HepG2 (cell line): ENCODE measurements around the gene RANBP3. TPM values are rescaled to one million over a fixed set of nuclear protein-coding genes. Genes with fewer than 3 reads are reported as not detected.

ENCODE experiments used
- CHCHD3 ChIP-seq: sonication (generic); formaldehyde crosslinking; IDR thresholded peaks from 2 replicates; pipeline ENCODE4 v1.8.0; 2022; ENCODE audit warnings: mild to moderate bottlenecking, missing genetic modification reagents, moderate library complexity
- EED ChIP-seq: sonication (generic); formaldehyde crosslinking; IDR thresholded peaks from 2 replicates; pipeline ENCODE4 v1.5.0; 2020; ENCODE audit warnings: mild to moderate bottlenecking, missing genetic modification reagents
- GABPB1 ChIP-seq: IDR thresholded peaks from 2 replicates; pipeline ENCODE4 v1.6.1; 2016; ENCODE audit warnings: mild to moderate bottlenecking, missing genetic modification reagents, moderate library complexity, missing compliant biosample characterization
- HNRNPK ChIP-seq: fragments of 200-400 bp; formaldehyde crosslinking; IDR thresholded peaks from 2 replicates; pipeline ENCODE4 v1.6.1; 2018; ENCODE audit warnings: low read length, low read depth, moderate library complexity, mild to moderate bottlenecking; ENCODE audit not compliant: poor library complexity, severe bottlenecking
- KLF16 ChIP-seq, 2 experiments: sonication (generic) in 1 of 2; formaldehyde crosslinking in 1 of 2; IDR thresholded peaks; 2 replicates each; pipeline versions ENCODE4 v1.6.1 to v1.8.0; 2016 to 2023; ENCODE audit warnings: missing genetic modification reagents in 2 of 2, missing compliant biosample characterization in 1 of 2
- MAFK ChIP-seq, 2 experiments: IDR thresholded peaks in 1 of 2; conservative IDR thresholded peaks in 1 of 2; 2 replicates each; pipeline ENCODE4 v1.6.1; 2011; ENCODE audit warnings: improper control_type of control experiment in 2 of 2, low read length in 2 of 2
- NFE2L1 ChIP-seq: sonication (generic); formaldehyde crosslinking; IDR thresholded peaks from 2 replicates; pipeline ENCODE4 v1.4.0; 2020; ENCODE audit warnings: missing genetic modification reagents, mild to moderate bottlenecking, borderline replicate concordance
- PHF8 ChIP-seq: sonication (generic); formaldehyde crosslinking; IDR thresholded peaks from 2 replicates; pipeline ENCODE4 v1.5.0; 2020; ENCODE audit warnings: missing genetic modification reagents
- RELA ChIP-seq: sonication (generic); formaldehyde crosslinking; IDR thresholded peaks from 2 replicates; pipeline ENCODE4 v1.4.0; 2020; ENCODE audit warnings: missing genetic modification reagents
- TCF7 ChIP-seq: sonication (generic); IDR thresholded peaks from 2 replicates; pipeline ENCODE4 v1.6.1; 2016; ENCODE audit warnings: antibody characterized with exemption, low read depth
- WIZ ChIP-seq: sonication (generic); formaldehyde crosslinking; IDR thresholded peaks from 2 replicates; pipeline ENCODE4 v1.5.1; 2020; ENCODE audit warnings: mild to moderate bottlenecking, missing genetic modification reagents
- ZBTB38 ChIP-seq: sonication (generic); formaldehyde crosslinking; IDR thresholded peaks from 2 replicates; pipeline ENCODE4 v1.5.1; 2020; ENCODE audit warnings: mild to moderate bottlenecking, missing genetic modification reagents
- ZNF124 ChIP-seq: sonication (generic); formaldehyde crosslinking; IDR thresholded peaks from 2 replicates; pipeline ENCODE4 v1.4.0; 2020; ENCODE audit warnings: missing genetic modification reagents
- ZNF24 ChIP-seq: fragments of 450-650 bp; IDR thresholded peaks from 2 replicates; pipeline ENCODE4 v1.6.1; 2017; ENCODE audit warnings: antibody characterized with exemption, mild to moderate bottlenecking
- ZNF317 ChIP-seq: sonication (generic); formaldehyde crosslinking; IDR thresholded peaks from 2 replicates; pipeline ENCODE4 v1.5.0; 2020; ENCODE audit warnings: mild to moderate bottlenecking, missing genetic modification reagents
- ZNF709 ChIP-seq: sonication (generic); formaldehyde crosslinking; IDR thresholded peaks from 2 replicates; pipeline ENCODE4 v1.5.0; 2020; ENCODE audit warnings: mild to moderate bottlenecking, missing genetic modification reagents
- ZNF761 ChIP-seq: sonication (generic); formaldehyde crosslinking; conservative IDR thresholded peaks from 2 replicates; pipeline ENCODE4 v1.4.0; 2020; ENCODE audit warnings: mild to moderate bottlenecking, missing genetic modification reagents
- ZNF773 ChIP-seq: sonication (generic); formaldehyde crosslinking; IDR thresholded peaks from 2 replicates; pipeline ENCODE4 v1.4.0; 2020; ENCODE audit warnings: missing genetic modification reagents, borderline replicate concordance
- polyA plus RNA-seq, 8 experiments: library from polyadenylated mRNA; depleted of rRNA in 3 of 8; stranded (reverse) in 7 of 8; unstranded in 1 of 8; fragments of >200 nt; fragmentation: Illumina TruSeq in 4 of 8; extraction: Trizol in 4 of 8; gene quantifications; 2 replicates each; pipeline versions ENCODE4 v1.2.1 to v1.2.3, GENCODE V29; 2011 to 2016; ENCODE audit warnings: low read depth in 4 of 8, missing spikeins in 1 of 8, mixed read lengths in 1 of 8; ENCODE audit not compliant: insufficient read depth in 1 of 8
- total RNA-seq, 5 experiments: library from RNA; depleted of rRNA; stranded (reverse); fragments of >200 nt; fragmentation: Illumina TruSeq; extraction: Trizol; gene quantifications; 2 replicates each; pipeline ENCODE4 v1.2.3, GENCODE V29; 2016; ENCODE audit warnings: low read depth in 1 of 5
- TF ChIP-seq, protein P1 (sequence below): sonication (generic); formaldehyde crosslinking; IDR thresholded peaks from 2 replicates; pipeline ENCODE4 v1.4.0; 2020; ENCODE audit warnings: mild to moderate bottlenecking, missing genetic modification reagents, borderline replicate concordance
- TF ChIP-seq, protein P2 (sequence below): sonication (generic); formaldehyde crosslinking; IDR thresholded peaks from 2 replicates; pipeline ENCODE4 v1.4.0; 2020; ENCODE audit warnings: mild to moderate bottlenecking, missing genetic modification reagents
- TF ChIP-seq, protein P3 (sequence below): sonication (generic); formaldehyde crosslinking; IDR thresholded peaks from 2 replicates; pipeline ENCODE4 v1.8.0; 2022; ENCODE audit warnings: mild to moderate bottlenecking, missing genetic modification reagents, borderline replicate concordance
- TF ChIP-seq, protein P4 (sequence below): sonication (generic); formaldehyde crosslinking; IDR thresholded peaks from 2 replicates; pipeline ENCODE4 v1.4.0; 2020; ENCODE audit warnings: missing genetic modification reagents

RANBP3 gene
- total and polyA plus RNA-seq, 2 of the 13 experiments (the other 11 are each of a cell fraction or from before 2014, with no cell fraction given) = 39.5 to 149 TPM

DNA sequence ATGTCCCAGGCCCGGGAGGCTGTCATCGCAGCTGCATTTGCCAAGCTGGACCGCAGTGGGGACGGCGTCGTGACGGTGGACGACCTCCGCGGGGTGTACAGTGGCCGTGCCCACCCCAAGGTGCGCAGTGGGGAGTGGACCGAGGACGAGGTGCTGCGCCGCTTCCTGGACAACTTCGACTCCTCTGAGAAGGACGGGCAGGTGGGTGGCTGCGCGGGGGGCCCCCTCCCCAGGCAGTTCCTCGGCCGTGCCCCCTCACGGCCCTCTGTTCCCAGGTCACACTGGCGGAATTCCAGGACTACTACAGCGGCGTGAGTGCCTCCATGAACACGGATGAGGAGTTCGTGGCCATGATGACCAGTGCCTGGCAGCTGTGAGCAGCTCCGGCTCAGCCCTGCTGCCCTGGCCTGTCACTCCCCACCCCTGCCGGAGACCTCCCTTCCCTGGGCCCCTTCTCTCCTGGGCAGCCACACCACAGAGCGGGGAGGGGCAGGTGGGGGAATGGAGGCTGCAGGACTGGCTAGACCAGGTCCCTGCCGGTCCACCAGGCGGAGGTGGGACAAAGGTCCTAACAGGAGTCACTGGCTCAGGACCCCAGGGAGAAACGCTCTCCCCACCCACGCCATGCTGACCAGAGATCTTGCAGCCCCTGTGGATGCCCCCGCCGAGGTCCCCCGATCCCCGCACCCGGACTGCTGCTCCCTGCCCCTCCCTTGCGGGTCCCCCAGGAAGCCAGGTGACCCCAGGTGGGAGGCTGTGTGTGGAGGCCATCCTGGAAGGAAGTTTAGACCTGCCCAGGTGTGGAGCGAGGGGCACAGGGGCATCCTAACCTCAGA lies 62.8 kb downstream of the RANBP3 start (continued):
- peak; percentile 76 for TF ChIP-seq ZBTB38
- TF ChIP-seq ZNF761 = no peak
- no peak for TF ChIP-seq GABPB1 (CRISPR knock-in tag)
- no peak for TF ChIP-seq NFE2L1
- TF ChIP-seq KLF16 (CRISPR knock-in tag; IDR thresholded peaks at IDR 0.05) = no peak
- TF ChIP-seq ZNF709 (CRISPR knock-in tag) = no peak
- TF ChIP-seq, protein P1, sequence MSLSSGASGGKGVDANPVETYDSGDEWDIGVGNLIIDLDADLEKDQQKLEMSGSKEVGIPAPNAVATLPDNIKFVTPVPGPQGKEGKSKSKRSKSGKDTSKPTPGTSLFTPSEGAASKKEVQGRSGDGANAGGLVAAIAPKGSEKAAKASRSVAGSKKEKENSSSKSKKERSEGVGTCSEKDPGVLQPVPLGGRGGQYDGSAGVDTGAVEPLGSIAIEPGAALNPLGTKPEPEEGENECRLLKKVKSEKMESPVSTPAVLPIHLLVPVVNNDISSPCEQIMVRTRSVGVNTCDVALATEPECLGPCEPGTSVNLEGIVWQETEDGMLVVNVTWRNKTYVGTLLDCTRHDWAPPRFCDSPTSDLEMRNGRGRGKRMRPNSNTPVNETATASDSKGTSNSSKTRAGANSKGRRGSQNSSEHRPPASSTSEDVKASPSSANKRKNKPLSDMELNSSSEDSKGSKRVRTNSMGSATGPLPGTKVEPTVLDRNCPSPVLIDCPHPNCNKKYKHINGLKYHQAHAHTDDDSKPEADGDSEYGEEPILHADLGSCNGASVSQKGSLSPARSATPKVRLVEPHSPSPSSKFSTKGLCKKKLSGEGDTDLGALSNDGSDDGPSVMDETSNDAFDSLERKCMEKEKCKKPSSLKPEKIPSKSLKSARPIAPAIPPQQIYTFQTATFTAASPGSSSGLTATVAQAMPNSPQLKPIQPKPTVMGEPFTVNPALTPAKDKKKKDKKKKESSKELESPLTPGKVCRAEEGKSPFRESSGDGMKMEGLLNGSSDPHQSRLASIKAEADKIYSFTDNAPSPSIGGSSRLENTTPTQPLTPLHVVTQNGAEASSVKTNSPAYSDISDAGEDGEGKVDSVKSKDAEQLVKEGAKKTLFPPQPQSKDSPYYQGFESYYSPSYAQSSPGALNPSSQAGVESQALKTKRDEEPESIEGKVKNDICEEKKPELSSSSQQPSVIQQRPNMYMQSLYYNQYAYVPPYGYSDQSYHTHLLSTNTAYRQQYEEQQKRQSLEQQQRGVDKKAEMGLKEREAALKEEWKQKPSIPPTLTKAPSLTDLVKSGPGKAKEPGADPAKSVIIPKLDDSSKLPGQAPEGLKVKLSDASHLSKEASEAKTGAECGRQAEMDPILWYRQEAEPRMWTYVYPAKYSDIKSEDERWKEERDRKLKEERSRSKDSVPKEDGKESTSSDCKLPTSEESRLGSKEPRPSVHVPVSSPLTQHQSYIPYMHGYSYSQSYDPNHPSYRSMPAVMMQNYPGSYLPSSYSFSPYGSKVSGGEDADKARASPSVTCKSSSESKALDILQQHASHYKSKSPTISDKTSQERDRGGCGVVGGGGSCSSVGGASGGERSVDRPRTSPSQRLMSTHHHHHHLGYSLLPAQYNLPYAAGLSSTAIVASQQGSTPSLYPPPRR (CRISPR knock-in tag) = no peak
- TF ChIP-seq EED (CRISPR knock-in tag) = no peak
- peak; percentile 33 for TF ChIP-seq HNRNPK
- TF ChIP-seq, protein P2, sequence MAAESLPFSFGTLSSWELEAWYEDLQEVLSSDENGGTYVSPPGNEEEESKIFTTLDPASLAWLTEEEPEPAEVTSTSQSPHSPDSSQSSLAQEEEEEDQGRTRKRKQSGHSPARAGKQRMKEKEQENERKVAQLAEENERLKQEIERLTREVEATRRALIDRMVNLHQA (CRISPR knock-in tag) = no peak
- TF ChIP-seq ZNF317 (CRISPR knock-in tag) = no peak
- peak; percentile 71; the same call in 1 of the 2 replicates for TF ChIP-seq CHCHD3 (CRISPR knock-in tag)
- no peak for TF ChIP-seq TCF7
- no peak for TF ChIP-seq MAFK (conservative IDR thresholded peaks at IDR 0.05 in 1 of 2, IDR thresholded peaks at IDR 0.05 in 1 of 2; ENCODE audit: low read length in 2 of 2)
- no peak for TF ChIP-seq RELA (CRISPR knock-in tag)
- TF ChIP-seq ZNF773 (CRISPR knock-in tag) = no peak
- no peak for TF ChIP-seq ZNF124 (CRISPR knock-in tag)
- TF ChIP-seq, protein P3, sequence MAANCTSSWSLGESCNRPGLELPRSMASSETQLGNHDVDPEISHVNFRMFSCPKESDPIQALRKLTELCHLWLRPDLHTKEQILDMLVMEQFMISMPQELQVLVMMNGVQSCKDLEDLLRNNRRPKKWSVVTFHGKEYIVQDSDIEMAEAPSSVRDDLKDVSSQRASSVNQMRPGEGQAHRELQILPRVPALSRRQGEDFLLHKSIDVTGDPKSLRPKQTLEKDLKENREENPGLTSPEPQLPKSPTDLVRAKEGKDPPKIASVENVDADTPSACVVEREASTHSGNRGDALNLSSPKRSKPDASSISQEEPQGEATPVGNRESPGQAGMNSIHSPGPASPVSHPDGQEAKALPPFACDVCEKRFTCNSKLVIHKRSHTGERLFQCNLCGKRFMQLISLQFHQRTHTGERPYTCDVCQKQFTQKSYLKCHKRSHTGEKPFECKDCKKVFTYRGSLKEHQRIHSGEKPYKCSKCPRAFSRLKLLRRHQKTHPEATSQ (CRISPR knock-in tag) = no peak
- TF ChIP-seq WIZ (CRISPR knock-in tag) = no peak
- TF ChIP-seq PHF8 (CRISPR knock-in tag) = no peak
- TF ChIP-seq, protein P4, sequence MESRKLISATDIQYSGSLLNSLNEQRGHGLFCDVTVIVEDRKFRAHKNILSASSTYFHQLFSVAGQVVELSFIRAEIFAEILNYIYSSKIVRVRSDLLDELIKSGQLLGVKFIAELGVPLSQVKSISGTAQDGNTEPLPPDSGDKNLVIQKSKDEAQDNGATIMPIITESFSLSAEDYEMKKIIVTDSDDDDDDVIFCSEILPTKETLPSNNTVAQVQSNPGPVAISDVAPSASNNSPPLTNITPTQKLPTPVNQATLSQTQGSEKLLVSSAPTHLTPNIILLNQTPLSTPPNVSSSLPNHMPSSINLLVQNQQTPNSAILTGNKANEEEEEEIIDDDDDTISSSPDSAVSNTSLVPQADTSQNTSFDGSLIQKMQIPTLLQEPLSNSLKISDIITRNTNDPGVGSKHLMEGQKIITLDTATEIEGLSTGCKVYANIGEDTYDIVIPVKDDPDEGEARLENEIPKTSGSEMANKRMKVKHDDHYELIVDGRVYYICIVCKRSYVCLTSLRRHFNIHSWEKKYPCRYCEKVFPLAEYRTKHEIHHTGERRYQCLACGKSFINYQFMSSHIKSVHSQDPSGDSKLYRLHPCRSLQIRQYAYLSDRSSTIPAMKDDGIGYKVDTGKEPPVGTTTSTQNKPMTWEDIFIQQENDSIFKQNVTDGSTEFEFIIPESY (CRISPR knock-in tag) = no peak
- no peak for TF ChIP-seq ZNF24
